Measurements from ENCODE around the gene ALKBH7. TPM values are rescaled to one million over a fixed set of nuclear protein-coding genes. Genes with fewer than 3 reads are reported as not detected.

Gene ALKBH7
- total RNA-seq, 2 experiments from 2014 or later = 61.0 to 75.9 TPM

DNA sequence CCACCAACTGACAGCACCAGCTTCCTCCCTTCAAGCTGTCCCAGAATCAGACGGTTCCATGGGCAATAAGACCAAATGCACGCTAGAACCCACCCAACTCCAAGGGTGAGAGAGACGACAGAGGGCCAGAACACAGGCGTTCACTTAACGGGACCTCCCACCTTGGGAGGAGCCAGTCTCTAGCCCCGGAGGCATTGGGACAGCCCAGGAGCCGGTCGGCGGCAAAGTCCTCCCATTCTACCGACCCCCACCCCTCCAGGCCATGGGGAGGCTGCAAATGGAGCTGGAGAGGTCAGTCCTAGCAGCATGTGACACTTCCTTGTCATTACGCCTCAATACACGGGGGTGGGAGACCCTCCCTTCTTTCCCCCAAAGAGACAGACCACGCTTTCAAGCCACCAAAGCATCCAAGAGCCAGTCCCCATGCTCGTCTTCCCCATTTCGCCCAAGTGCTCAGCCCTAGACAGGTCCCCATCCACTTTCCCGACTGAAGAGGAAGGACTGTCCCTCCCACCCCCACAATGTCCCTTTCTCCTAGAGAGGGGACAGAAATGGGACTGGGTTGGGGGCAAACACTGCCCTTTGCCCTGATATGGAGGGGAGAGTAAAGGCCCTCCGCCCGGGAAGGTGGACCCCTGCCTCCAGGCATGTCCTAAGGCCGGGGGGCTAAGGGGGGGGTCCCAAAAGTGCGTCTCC, 51.1 kb downstream of the ALKBH7 start:
- H3K9me2 ChIP-seq (ENCODE audit: insufficient read depth, low read length) = no peaks in the 10 kb centered on the region
- H3K4me2 ChIP-seq (ENCODE audit: low read length) = peak overlapping the region; percentile 87
- no peak overlapping the region for H2AFZ ChIP-seq (ENCODE audit: low read length)
- peak; percentile 41 for DNase-seq (ENCODE audit: low spot score)
- peaks cover 49% of the 10 kb centered on the region for H3K79me2 ChIP-seq (ENCODE audit: insufficient read depth, low read depth, low read length)
- H4K20me1 ChIP-seq (ENCODE audit: insufficient read depth, low read length) = peaks cover 29% of the 10 kb centered on the region
- no TSS peak for BruUV-seq (replicated peaks)
- peaks cover 48% of the 10 kb centered on the region for H3K36me3 ChIP-seq (ENCODE audit: insufficient read depth, low read length)
- TF ChIP-seq EZH2phosphoT487 (IDR thresholded peaks at IDR 0.05; ENCODE audit: borderline replicate concordance, low read depth, low read length) = no peak
- no peak for TF ChIP-seq CTCF (conservative IDR thresholded peaks at IDR 0.05; ENCODE audit: low read length)
- CTCF ChIA-PET (ENCODE audit: unreplicated experiment) = no interaction called here
- H3K4me3 ChIP-seq (ENCODE audit: low read depth, low read length, poor library complexity, severe bottlenecking) = peak overlapping the region; percentile 94
- POLR2A ChIA-PET = interaction anchor here (0.6 kb wide), 1 partner anchor 377 kb away, joined by 3 read pairs; no protein-coding TSS in a partner anchor
- peak overlapping the region; percentile 20 for H3K27ac ChIP-seq (ENCODE audit: low read depth, low read length, poor library complexity, severe bottlenecking)
- no peaks in the 10 kb centered on the region for H3K9me3 ChIP-seq (ENCODE audit: low read length)
- intact Hi-C loops (cut with micrococcal nuclease; ENCODE audit: unreplicated experiment) = loop anchor here (2.0 to 10.0 kb wide), 3 partner anchors 37 to 259 kb away; partner anchors contain the start of gene ALKBH7
- H3K4me1 ChIP-seq (ENCODE audit: insufficient read depth, low read length, poor library complexity, severe bottlenecking) = peaks cover 26% of the 10 kb centered on the region

DNA sequence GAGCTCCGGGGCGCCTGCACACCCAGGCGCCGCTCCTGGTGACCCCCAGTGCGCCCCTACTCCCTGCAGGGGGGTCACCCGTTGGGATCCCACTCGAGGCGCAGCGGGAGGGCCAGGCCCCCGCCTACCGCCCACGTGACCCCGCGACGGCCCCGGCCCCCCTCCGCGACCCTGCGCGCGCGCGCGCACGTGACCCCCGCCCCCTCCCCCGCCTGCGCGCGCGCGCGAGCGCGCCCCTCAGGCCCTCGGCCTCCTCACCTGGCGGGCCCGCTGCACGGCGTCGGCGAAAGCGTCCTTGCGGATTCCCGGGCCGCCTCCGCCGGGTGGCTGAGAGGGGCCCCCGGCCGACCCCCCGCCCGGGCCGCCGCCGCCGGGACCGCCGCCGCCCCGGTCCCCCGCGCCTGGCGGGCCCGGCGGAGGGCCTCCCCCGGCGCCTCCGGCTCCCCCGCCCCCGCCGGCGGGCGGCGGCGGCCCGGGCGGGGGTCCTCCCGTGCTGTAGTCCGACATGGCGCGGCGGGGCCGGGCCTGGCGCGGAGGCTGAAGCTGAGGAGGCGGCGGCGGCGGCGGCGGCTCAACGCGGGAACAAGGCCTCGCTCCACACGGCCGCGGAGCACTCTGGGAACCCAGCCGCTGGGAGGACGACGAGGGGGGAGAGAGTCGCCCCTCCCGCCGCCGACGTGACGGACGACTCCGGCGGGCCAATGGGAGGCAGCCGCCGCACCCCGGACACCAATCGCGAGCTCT, 51.8 kb downstream of the ALKBH7 start, which contains the start of gene KHSRP:
Gene KHSRP, minus strand, starts transcription at position 617 of the 744 bp plus-strand sequence. Its CDS starts 110 bp downstream, at position 507.
- CTCF ChIA-PET (ENCODE audit: unreplicated experiment) = no interaction called here
- intact Hi-C loops (cut with micrococcal nuclease; ENCODE audit: unreplicated experiment) = loop anchor here (2.0 to 10.0 kb wide), 3 partner anchors 36 to 260 kb away; partner anchors contain the start of gene ALKBH7
- POLR2A ChIA-PET = interaction anchor here (1.2 kb wide), 1 partner anchor 52 kb away, joined by 5 read pairs; the partner anchor contains the start of gene ALKBH7

More for the DNA sequence above, 51.8 kb downstream of the ALKBH7 start, which contains the start of gene KHSRP:
- Histone ChIP-seq H4K20me1 (ENCODE audit: insufficient read depth, low read length) (peaks cover 24% of the 10 kb centered on the region), H3K27ac (ENCODE audit: low read depth, low read length, poor library complexity, severe bottlenecking) (peak within 1 kb of the TSS; percentile 48), H3K4me1 (ENCODE audit: insufficient read depth, low read length, poor library complexity, severe bottlenecking) (peaks cover 26% of the 10 kb centered on the region), H3K79me2 (ENCODE audit: insufficient read depth, low read depth, low read length) (peaks cover 48% of the 10 kb centered on the region), H3K36me3 (ENCODE audit: insufficient read depth, low read length) (peaks cover 40% of the 10 kb centered on the region), H3K4me2 (ENCODE audit: low read length) (peak within 1 kb of the TSS; percentile 87), H3K9me3 (ENCODE audit: low read length) (no peaks in the 10 kb centered on the region), H3K4me3 (ENCODE audit: low read depth, low read length, poor library complexity, severe bottlenecking) (peak within 1 kb of the TSS; percentile 94), H2AFZ (ENCODE audit: low read length) (peak within 1 kb of the TSS; percentile 53; the same call in 1 of the 2 replicates), H3K9me2 (ENCODE audit: insufficient read depth, low read length) (no peaks in the 10 kb centered on the region)
- TF ChIP-seq EZH2phosphoT487 (IDR thresholded peaks at IDR 0.05; ENCODE audit: borderline replicate concordance, low read depth, low read length) (no peak), CTCF (conservative IDR thresholded peaks at IDR 0.05; ENCODE audit: low read length) (no peak)
- DNase-seq (ENCODE audit: low spot score) = peak; percentile 51
- no TSS peak for BruUV-seq (replicated peaks)

Small RNAs within 50 kb of the gene (microRNA-seq; reads per million reads assigned to microRNA genes)
- gene MIR3940 (ENCODE audit: borderline replicate concordance) (222 reads per million, percentile 69 among the genes with 10 or more reads in this experiment), gene MIR6790 (ENCODE audit: borderline replicate concordance) (not detected), gene MIR6885 (ENCODE audit: borderline replicate concordance) (5.3 reads per million)

Small RNAs within 50 kb of the gene (small RNA-seq; reads per million reads assigned to genes)
- gene MIR6790 = not detected
- gene MIR6885 = not detected

Other genes starting within 250 kb of the ALKBH7 start
- not detected in 2 replicates for gene ACSBG2, start 237.1 kb upstream of the ALKBH7 start, total RNA-seq (2014; rRNA removed; shearing (Covaris generic))
- gene ACSBG2, start 237.1 kb upstream of the ALKBH7 start, total RNA-seq (2022) = not detected in 2 replicates
- 14.3 and 17.5 TPM in 2 replicates for gene MLLT1, start 92.8 kb upstream of the ALKBH7 start, total RNA-seq (2014; rRNA removed; shearing (Covaris generic))
- gene MLLT1, start 92.8 kb upstream of the ALKBH7 start, total RNA-seq (2022) = 55.5 and 56.0 TPM in 2 replicates
- gene ACER1, start 39.2 kb upstream of the ALKBH7 start, total RNA-seq (2014; rRNA removed; shearing (Covaris generic)) = not detected in 2 replicates
- gene ACER1, start 39.2 kb upstream of the ALKBH7 start, total RNA-seq (2022) = not detected in 2 replicates
- gene CLPP, start 11.3 kb upstream of the ALKBH7 start, total RNA-seq (2014; rRNA removed; shearing (Covaris generic)) = 73.5 and 115 TPM in 2 replicates
- gene CLPP, start 11.3 kb upstream of the ALKBH7 start, total RNA-seq (2022) = 114 and 124 TPM in 2 replicates
- 1.4 and 1.6 TPM in 2 replicates for gene PSPN, start 3.1 kb downstream of the ALKBH7 start, total RNA-seq (2014; rRNA removed; shearing (Covaris generic))
- gene PSPN, start 3.1 kb downstream of the ALKBH7 start, total RNA-seq (2022) = 2.1 and 2.9 TPM in 2 replicates
- 31.1 and 44.4 TPM in 2 replicates for gene GTF2F1, start 20.4 kb downstream of the ALKBH7 start, total RNA-seq (2014; rRNA removed; shearing (Covaris generic))
- 43.2 and 47.7 TPM in 2 replicates for gene GTF2F1, start 20.4 kb downstream of the ALKBH7 start, total RNA-seq (2022)
- 255 and 271 TPM in 2 replicates for gene KHSRP, start 52.0 kb downstream of the ALKBH7 start, total RNA-seq (2014; rRNA removed; shearing (Covaris generic))
- gene KHSRP, start 52.0 kb downstream of the ALKBH7 start, total RNA-seq (2022) = 468 and 499 TPM in 2 replicates
- not detected in 2 replicates for gene SLC25A41, start 61.0 kb downstream of the ALKBH7 start, total RNA-seq (2014; rRNA removed; shearing (Covaris generic))
- not detected in 2 replicates for gene SLC25A41, start 61.0 kb downstream of the ALKBH7 start, total RNA-seq (2022)
- gene SLC25A23, start 87.0 kb downstream of the ALKBH7 start, total RNA-seq (2014; rRNA removed; shearing (Covaris generic)) = 48.4 and 50.9 TPM in 2 replicates
- gene SLC25A23, start 87.0 kb downstream of the ALKBH7 start, total RNA-seq (2022) = 65.5 and 65.7 TPM in 2 replicates
- 1.2 and 1.5 TPM in 2 replicates for gene CRB3, start 91.5 kb downstream of the ALKBH7 start, total RNA-seq (2014; rRNA removed; shearing (Covaris generic))
- 2.3 and 2.9 TPM in 2 replicates for gene CRB3, start 91.5 kb downstream of the ALKBH7 start, total RNA-seq (2022)
- gene DENND1C, start 109.0 kb downstream of the ALKBH7 start, total RNA-seq (2014; rRNA removed; shearing (Covaris generic)) = 40.9 and 41.8 TPM in 2 replicates
- 68.3 and 76.1 TPM in 2 replicates for gene DENND1C, start 109.0 kb downstream of the ALKBH7 start, total RNA-seq (2022)
- 9.7 and 14.4 TPM in 2 replicates for gene TUBB4A, start 129.5 kb downstream of the ALKBH7 start, total RNA-seq (2014; rRNA removed; shearing (Covaris generic))
- gene TUBB4A, start 129.5 kb downstream of the ALKBH7 start, total RNA-seq (2022) = 12.6 and 16.0 TPM in 2 replicates
- gene TNFSF9, start 158.2 kb downstream of the ALKBH7 start, total RNA-seq (2014; rRNA removed; shearing (Covaris generic)) = 18.1 and 22.3 TPM in 2 replicates
- 16.1 and 20.9 TPM in 2 replicates for gene TNFSF9, start 158.2 kb downstream of the ALKBH7 start, total RNA-seq (2022)
- gene CD70, start 218.4 kb downstream of the ALKBH7 start, total RNA-seq (2014; rRNA removed; shearing (Covaris generic)) = 111 and 165 TPM in 2 replicates
- 80.5 and 88.2 TPM in 2 replicates for gene CD70, start 218.4 kb downstream of the ALKBH7 start, total RNA-seq (2022)